ENCODE results near the gene IRF9. TPM values are rescaled to one million over a fixed set of nuclear protein-coding genes. Genes with fewer than 3 reads are reported as not detected.
A peak's percentile ranks its signal among the peaks of the same experiment; 100 is the strongest.

The IRF9 gene
- total and polyA plus RNA-seq, 2 of the 13 experiments (the other 11 are each of a cell fraction or from before 2014, with no cell fraction given), result 14.9 to 49.7 TPM

- TF ChIP-seq ATF2 (CRISPR knock-in tag; IDR thresholded peaks at IDR 0.05) (peak; percentile 33; the same call in 1 of the 2 replicates), NR2C2 (CRISPR knock-in tag; IDR thresholded peaks at IDR 0.05; ENCODE audit: borderline replicate concordance) (no peak), BATF2 (CRISPR knock-in tag; IDR thresholded peaks at IDR 0.05) (no peak), ZNF557 (CRISPR knock-in tag; IDR thresholded peaks at IDR 0.05) (no peak), ZSCAN22 (CRISPR knock-in tag; IDR thresholded peaks at IDR 0.05) (no peak), HES4 (CRISPR knock-in tag; IDR thresholded peaks at IDR 0.05; ENCODE audit: borderline replicate concordance) (no peak), MED13 (CRISPR knock-in tag; IDR thresholded peaks at IDR 0.05) (peak; percentile 69; the same call in 1 of the 2 replicates), ZBTB33 (CRISPR knock-in tag; IDR thresholded peaks at IDR 0.05) (peak; percentile 25; the same call in 1 of the 2 replicates), STAT6 (CRISPR knock-in tag; IDR thresholded peaks at IDR 0.05; ENCODE audit: borderline replicate concordance) (peak; percentile 34; the same call in 1 of the 2 replicates), ZNF12 (CRISPR knock-in tag; IDR thresholded peaks at IDR 0.05) (0 out of 2 replicates have a peak, but pooled peaks have one; percentile 10), SCMH1 (CRISPR knock-in tag; IDR thresholded peaks at IDR 0.05; ENCODE audit: borderline replicate concordance) (no peak), ZHX1 (CRISPR knock-in tag; IDR thresholded peaks at IDR 0.05; ENCODE audit: low read depth) (no peak; the same call in 1 of the 2 replicates), U2AF1 (optimal IDR thresholded peaks at IDR 0.05; ENCODE audit: low read depth, low read length) (peak; percentile 83), PPARG (CRISPR knock-in tag; conservative IDR thresholded peaks at IDR 0.05) (no peak; the same call in 1 of the 2 replicates), PREB (CRISPR knock-in tag; IDR thresholded peaks at IDR 0.05) (no peak), ZNF251 (CRISPR knock-in tag; IDR thresholded peaks at IDR 0.05) (no peak), ZNF740 (CRISPR knock-in tag; IDR thresholded peaks at IDR 0.05) (peak; percentile 87; the same call in 1 of the 2 replicates), ZNF552 (CRISPR knock-in tag; IDR thresholded peaks at IDR 0.05; ENCODE audit: borderline replicate concordance) (no peak)
Measured at GRCh38 chr14:24146453-24146977, 14.6 kb upstream of the IRF9 start, which contains the start of gene PSME2 (continued).

Data from HepG2 (cell line).